GM19463 (cell line): ENCODE results near the gene RIN3.

ENCODE experiments used
- ATAC-seq: cut with Tn5 transposase; IDR thresholded peaks from one replicate; pipeline ENCODE4 v1.9.1; 2021; ENCODE audit warnings: mild to moderate bottlenecking, moderate library complexity; ENCODE audit not compliant: unreplicated experiment

Gene RIN3

DNA sequence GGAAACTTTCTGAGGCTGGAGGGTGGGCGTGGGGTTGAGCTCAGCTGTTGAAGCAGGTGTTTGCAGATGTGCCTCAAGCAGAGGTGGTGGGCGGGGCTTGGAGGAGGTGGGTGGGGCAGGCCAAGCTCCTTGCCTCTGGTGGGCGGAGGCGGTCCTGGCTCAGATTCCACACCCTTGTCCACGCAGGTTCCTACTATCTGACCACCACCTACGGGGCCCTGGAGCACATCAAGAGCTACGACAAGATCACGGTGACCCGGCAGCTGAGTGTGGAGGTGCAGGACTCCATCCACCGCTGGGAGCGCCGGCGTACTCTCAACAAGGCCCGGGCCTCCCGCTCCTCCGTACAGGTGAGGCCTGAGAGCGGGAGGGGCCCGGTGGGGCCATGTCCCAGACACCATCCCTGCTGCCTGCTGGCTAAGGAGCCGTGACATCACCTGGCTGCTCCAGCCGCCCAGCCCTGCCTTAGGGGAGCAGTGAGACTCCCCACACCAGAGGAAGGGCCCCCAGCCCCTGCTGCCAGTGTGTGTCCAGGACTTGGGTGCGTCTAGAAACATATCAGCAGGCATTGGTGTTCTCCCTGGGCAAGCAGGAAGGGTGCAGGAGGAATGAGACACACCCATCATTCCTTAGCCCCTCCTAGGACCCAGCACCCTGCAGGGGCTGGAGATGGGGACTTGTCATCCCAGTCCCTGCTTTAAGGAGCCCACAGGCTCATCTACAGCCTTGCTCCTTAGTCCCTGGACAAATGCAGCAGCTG is 171.4 kb downstream of the RIN3 start:
- ATAC-seq: no peak

DNA sequence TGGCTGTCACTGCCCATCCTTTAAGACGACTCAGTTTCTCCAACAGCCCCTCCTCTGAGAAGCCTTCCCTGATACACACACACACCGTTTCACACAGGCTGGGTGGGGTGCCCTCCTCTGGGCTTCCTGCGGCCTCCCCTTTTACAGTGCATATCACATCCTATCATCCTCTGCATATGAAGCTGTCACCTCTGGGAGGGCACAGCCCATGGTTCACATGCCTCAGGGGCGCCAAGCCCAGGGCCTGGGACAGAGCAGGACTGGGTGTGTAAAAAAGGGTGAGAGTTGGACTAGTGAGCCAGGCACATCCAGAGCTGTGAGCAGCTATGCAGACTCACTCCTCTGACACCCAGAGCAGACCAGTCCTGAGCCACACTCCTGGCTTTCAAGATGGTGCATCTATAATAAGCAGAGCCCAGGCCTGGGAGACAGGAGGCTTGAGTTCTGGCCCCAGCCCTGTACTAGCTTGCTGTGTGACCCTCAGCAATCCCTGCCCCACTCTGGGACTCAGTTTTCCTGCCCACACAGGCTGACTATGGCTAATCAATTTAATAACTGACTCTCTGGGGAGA is 172.3 kb downstream of the RIN3 start:
- no peak for ATAC-seq

DNA sequence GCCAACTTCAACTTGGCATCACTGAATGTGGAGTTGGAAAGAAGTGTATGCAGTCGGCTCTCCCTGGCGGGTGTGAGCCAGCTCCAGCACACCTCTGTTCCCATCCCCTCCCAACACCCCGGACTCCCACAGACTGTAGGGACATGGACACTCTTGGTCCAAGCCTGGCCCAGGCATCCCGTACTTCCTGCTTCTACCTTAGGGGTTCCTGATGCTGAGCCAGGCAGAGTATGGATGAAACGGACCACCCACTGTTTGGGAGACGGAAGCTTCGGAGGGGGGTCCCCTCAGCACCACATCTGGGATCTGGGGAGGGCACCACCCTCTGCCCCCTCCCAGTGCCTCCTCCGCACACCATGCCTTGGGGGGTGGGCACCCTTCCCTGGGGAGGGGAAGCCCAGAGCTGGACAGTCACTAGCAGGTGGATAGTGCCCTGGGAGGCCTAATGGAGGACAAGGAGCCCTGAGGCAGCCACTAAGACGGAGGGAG is 172.9 kb downstream of the RIN3 start:
- ATAC-seq: no peak

DNA sequence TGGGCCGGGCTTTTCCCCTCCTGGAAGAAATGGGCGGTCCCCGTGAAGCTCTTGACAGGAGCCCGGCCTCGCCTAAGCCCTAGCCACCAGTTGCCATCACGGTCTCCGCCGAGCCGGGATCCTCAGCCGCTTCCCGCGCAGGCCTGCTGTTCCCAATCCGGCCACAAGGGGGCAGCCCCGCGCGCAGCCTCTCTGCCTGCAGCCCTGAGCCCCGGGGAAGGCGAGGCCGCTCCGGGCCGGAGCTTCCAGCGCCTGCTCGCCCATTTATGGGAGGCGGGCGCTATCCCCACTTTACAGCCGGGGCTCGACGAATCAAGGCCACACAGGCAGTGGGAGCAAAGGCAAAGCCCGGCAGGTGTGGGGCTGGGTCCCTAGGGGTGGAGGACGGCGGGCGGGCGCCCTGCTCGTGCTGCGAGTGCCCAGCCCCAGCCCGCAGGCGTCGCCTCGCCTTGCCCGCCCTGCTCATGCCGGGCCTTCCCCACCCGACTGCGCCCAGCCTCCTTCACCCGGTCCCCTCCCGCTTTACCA is 173.4 kb downstream of the RIN3 start:
- ATAC-seq: no peak

DNA sequence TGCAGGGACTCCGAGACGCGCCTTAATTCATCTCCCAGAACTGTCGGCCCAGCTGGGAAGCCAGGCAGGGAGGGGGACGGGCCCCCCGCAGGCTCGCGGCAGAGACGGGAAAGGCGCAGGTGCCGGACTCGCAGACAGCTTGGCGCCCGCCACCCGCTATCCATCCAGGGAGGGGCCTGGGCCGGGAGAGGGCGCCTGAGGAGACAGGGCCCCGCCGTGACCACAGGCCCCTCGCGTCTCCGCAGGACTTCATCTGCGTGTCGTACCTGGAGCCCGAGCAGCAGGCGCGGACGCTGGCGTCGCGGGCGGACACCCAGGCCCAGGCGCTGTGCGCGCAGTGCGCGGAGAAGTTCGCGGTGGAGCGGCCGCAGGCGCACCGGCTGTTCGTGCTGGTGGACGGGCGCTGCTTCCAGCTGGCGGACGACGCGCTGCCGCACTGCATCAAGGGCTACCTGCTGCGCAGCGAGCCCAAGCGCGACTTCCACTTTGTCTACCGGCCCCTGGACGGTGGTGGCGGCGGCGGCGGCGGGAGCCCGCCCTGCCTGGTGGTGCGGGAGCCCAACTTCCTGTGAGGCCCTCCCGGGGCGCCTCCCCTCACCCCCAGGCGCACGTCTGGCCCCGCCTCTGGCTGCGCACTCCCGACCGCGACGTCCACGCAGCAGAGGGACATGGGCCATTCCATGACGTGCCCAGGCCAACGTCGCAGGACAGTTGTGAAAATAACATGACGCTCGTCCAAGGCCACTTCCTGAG is 174.3 kb downstream of the RIN3 start:
- no peak for ATAC-seq

DNA sequence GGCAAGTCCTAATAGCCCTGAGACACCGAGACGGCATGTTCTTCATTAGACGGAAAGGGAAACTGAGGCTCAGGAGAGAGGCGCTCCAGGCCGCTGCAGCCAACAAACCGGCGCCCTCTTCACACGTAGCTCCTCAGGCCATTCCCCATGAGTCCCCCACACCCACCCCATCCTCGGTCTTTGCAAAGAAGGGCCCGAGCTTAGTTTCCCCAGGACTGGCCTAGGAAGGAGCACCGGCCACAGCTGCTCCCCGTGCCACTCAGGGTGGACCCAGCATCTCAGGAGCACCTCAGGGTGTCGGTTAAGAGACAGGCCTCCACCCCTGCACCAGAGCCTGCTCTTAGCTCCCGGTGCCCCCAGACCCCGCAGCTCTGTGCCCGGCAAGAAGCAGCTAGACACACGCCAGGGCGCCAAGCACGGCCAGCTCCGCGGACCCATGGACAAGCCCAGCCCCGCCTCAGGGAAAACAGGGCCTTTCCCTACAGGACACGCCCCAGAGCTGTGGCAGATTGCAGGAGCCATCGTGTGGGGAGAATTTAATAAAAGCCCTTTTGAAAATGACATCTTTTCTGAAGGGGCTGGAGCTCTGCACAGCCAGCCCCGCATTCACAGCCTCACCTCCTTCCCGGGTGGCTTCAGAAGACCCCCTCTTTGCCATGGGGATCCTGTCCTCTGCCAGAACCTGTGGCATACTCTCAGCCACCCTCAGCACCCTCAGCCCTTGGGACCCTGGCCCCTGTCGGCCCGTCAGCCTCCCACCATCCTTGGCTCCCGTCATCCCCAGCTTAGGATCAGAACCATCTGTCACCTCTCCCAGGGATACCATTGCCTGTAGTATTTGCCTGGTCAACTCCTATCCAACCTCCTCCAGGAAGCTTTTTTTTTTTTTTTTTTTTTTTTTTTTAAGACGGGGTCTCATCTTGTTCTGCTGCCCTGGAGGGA is 175.1 kb downstream of the RIN3 start:
- no peak for ATAC-seq

DNA sequence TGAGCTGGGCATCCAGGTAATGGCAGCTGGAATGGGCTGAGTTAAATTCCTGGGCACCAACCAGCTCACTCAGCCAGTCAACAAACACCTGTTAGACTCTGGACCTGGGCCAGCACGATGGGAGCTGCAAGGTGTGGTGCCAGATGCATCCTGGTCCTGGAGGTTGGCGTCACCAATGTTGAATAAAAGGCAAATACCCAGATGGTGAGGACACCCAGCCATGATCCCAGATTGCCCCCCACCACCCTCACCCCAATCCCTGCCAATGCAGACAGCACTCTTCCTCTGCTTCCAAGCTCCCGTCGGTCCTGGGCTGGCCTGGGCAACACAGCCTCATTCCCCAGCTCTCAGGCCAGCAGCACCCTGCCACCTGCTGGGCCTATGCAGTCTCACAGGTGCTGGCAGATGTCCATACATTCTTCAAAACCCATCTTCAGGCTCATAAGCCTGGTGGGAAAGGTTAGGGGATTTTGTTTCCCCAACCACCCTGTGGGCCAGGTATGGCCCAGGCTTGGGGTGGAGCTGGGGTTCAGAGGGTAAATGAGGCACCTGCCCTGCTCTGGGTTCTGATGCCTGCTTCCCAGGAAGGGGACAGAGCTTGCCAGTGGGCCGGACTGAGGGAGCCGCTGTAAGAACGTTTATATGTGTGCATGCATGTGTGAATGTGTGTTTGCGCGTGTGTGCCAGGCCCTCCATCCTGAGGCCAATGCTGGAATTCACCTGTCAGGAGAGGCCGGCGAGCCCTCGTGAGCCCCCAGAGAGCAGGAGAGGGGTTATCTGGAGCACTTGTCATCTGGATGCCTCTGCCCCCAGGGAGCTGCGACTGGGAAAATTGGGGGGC is 176.8 kb downstream of the RIN3 start:
- ATAC-seq: no peak

DNA sequence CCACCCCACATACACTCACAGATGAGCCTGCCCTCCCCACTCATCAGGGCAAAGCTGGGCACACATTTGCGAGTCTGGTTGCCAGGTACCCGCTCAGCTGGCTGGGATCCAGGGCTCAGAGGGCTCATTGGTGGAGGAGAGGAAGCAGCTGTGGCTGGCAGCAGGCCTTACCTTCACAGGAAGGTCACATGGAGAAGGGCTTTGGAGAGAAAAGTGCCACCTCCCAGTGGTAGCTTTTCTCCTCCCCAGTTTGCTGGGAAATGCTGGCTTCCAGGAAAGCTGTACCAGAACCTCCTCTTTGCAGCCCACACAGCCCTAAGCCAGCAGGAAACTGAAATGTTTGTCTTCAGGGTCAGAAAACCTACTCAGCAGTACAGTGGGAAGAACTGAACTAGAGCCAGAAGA is 179.2 kb downstream of the RIN3 start:
- no peak for ATAC-seq

DNA sequence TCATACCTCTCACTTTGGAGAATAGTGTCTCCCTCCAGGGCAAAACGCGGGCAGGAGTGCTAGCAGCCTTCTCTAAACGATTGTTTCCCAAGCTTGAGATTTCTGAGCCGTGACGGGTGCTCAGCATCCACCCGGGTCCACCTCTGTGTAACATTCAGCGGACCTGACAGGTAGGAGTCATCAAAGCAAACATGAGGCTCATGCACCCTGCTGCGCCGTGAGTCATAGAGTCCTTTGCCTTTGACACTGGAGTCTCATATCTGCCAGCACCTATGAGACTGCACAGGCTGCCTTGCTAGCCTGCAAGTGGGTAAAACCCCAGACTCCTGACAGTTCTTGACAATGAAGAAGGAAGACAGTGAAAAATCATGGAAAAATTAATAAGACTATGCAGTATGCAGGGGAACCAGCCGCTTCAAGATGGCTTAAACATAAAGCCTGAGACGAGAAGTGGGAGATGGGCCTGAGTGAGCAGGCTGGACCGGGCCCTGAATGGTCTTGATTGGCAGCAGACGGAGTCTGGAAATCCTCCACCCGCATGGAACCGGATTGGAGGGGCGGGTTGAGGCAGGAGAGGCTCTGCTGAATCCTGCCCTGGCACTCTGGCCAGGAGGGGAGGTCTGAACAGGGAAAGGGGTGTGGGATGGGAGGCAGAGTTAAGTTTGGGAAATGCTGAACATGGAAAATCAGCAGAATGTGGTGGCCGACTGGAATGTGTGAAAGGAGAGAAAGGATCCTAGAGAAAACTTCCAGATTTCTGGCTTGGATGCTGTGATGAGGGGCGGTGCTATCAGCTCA is 180.6 kb downstream of the RIN3 start:
- ATAC-seq: no peak

DNA sequence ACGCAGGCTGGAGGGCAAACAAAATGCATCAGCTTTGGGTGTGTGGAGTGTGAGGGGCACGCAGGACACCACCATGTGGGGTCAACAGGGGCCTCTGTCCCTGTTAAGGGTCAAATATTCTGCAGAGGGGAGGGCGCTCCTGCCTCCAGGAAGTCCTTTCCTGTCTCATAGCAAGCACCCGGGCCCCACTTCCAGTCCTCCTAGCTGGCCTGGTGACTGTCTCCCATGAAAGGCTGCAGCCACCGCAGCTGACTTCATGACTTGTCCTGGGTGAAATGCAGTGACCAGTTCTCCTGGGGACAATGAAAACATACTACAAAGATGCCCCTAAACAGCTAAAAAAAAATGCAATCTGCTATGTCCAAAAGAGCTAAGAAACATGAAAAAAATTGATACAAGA is 181.2 kb downstream of the RIN3 start:
- no peak for ATAC-seq

DNA sequence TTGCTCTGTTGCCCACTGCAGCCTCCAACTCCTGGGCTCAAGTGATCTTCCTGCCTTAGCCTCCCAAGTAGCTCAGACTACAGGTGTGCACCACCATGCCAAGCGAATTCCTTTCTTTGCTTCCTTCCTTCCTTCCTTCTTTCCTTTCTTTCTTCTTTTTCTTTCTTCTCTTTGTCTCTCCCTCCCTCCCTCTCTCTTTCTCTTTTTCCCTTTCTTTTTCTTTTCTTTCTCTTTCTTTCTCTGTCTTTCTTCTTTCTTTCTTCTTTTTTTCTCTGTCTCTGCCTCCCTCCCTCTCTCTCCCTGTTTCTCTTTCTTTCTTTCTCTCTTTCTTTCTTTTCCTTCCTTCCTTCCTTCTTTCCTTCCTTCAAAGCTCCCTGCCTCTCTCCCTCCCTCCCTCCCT is 182.0 kb downstream of the RIN3 start:
- no peak for ATAC-seq

DNA sequence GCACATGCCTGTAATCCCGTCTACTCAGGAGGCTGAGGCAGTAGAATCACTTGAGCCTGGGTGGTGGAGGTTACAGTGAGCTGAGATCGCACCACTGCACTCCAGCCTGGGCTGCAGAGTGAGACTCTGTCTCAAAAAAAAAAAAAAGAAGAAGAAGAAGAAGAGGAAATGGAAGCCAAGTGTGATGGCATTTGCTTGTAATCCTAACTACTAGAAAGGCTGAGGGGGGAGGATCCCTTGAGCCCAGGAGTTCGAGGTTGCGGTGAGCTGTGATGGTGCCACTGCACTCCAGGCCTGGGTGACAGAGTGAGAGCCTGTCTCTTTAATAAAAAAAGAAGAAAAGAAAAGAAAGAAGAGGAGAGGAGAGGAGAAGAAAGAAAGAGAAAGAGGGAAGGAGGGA is 182.8 kb downstream of the RIN3 start:
- ATAC-seq: no peak

DNA sequence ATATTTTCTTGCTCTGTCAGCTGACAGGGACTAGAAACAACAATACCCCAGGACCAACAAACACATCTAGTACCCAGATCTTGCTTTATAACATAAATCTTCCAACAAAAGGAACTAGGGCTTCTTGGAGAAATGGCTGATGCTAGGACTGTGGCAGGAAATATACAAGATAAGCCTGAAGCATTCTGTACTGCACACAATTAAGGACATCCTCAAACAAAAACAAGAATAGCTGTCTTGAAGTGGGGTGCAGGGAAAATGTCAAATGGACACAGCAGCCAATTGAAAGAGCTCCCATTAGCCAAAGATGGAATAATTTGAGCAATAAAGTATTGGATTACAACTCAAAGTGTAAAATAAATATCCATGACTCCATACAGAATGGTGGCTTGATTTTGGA is 184.8 kb downstream of the RIN3 start:
- no peak for ATAC-seq

DNA sequence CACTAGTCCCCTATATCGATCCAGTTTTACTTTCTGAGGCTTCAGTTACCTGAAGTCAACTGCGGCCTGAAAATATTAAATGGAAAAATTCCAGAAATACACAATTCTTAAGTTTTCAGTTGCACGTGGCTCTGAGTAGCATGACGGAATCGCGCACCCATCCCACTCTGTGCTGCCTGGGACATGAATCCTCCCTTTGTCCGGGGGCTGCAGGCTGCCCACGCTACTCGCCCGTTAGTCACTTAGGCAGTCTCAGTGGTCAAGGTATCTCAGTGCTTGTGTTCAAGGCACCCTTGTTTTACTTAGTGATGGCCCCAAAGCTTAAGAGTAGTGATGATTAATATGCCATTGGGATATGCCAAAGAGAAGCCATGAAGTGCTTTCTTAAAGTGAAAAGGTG is 188.2 kb downstream of the RIN3 start:
- no peak for ATAC-seq

DNA sequence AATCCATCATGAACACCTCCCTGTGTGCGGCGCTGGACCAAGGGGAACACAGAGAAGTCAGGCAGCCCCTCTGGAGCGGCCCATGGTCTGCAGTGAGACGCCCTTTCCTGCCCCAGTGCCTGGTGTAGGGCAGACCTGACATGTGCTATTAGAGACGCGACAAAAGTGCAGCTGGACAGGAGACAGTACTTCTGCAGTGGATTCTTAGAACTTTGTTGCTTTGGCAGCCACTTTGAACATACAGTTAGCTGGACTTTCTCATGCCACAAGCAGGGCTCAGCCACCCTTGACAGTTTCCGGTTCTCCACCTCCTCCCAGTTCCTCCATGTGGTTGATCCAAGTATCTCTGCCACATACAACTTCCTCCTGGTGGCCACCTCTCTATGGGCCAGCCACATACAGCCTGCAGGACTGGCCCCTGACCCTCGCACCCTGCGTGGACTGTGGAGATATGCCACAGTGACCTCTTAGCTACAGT is 188.9 kb downstream of the RIN3 start:
- ATAC-seq: no peak

DNA sequence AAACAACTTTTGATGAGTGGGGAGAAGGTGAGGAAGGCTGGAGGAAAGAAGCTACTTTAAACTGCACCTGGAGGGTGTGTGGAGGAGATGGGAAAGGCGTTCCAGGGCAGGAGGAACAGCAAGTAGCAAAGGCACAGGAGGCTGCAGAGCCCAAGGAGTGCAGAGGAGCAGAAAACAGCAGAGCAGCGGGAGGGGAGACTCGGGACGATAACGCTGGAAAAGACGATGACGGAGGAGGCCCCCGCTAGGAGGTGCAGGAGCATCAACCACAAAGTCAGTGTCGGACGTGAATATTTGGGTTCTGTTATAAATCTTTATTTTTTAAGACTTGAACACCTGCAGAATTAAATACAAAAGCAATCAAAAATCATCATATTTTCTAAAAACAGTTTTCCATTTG is 189.9 kb downstream of the RIN3 start:
- no peak for ATAC-seq

DNA sequence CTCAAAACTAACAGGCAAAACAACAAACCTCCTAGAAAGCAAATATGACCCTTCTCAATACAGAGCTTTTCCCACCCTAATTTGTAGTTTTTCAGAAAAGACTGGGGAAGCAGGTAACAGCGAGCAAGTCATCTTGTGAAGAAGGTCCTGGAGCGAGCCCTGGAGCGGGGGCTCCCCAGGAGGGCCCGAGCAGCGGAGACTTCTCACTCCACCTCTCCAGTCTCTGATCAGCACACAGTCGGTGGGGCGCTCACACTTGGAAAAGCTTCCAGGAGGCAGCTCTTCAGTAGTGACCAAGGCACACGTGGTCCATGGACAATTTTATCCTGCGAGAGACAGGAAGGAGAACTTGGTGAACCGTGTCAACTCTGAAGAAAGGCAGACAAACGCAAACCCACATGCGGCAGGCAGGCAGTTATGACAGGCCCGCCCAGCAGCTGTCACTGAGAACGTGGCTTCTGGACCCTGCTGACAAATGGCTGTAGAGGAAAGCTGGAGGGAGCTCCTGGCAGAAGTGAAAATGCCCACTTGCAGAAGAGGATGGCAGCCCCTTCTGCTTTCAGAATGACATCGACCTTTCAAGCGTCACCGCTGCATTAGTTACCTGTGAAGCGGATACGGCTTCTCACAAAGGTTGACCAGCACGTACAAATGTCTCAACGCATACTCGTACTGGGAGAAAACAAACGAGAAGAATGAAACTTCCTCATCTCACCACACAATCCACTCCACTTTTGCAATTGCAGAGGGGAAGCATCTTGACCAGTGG is 190.6 kb downstream of the RIN3 start:
- ATAC-seq: peak; percentile 94

DNA sequence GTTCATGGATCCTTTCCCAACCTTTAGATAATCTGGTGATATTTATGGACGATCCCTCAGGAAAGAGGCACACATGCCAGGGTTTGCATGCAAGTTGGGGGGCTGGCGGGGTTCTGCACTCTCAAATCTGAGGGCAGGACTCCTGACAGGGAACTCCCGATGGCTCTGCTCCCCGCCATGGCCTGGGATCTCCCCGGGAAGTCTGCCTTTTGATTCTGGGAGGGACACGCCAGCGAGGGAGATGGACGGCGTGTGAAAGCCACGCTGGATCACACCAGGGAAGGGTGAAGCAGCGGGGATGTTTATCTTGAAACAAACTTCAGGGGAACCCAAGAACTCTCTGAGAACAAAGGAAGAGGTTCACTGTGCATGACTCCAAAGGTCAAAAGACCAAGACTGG is 191.2 kb downstream of the RIN3 start:
- no peak for ATAC-seq
